ENCODE measurements around the gene ARFGAP3. TPM values are rescaled to one million over a fixed set of nuclear protein-coding genes. Genes with fewer than 3 reads are reported as not detected.

Gene ARFGAP3
- total RNA-seq, 1 experiment from 2014 or later, result 16.9 TPM

DNA sequence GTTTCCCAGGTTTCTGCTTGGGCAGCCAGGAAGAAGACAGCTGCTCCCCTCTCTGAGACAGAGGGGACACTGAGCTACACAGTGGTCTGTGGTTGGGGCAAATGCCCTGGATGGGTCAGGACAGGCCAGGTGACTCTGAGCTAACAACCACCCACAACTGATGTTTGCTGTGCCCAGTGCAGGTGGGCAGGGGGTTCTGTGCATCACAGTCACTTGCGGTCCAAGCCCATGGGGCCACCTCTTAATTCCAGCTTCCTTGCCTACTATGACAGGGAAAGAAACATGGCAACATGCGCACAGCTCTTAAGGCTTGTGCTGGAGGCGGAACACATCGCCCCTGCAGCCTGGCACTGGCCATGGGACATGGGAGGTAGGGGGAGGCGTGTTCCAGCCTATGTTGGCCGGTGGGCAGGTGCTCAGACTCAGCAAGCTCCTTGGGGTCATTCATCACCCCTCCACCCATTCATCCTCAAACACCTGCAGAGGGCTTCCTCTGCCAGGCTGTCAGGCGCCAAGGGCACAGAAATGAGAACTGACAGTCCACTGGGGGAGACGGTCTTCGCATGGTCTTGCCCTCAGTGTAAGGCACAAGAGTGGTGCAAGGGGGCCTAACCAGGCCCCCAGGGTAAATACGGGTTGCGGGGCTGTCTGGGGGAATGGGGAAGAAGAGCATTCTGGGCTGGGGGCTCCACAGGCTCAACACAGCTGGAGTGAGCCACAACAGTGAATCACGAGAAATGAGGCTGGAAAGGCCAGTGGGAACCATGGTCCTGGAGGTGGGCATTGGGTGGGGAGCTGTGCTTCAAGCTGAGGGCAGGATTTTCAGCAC is 55.6 kb downstream of the ARFGAP3 start:
- no peak overlapping the region; the same call in 1 of the 2 replicates for H3K27ac Mint-ChIP-seq
- H3K27me3 Mint-ChIP-seq (ENCODE audit: low read depth), result no peaks in the 10 kb centered on the region
- ATAC-seq, result no peak
- H3K9me3 Mint-ChIP-seq, result no peaks in the 10 kb centered on the region
- H3K4me3 Mint-ChIP-seq, result no peak overlapping the region
- ChIA-PET POLR2A (interaction anchor here (0.6 to 0.7 kb wide), 2 partner anchors 41 to 247 kb away, joined by 3 read pairs; no protein-coding TSS in a partner anchor), CTCF (interaction anchor here (1.4 to 2.4 kb wide), 5 partner anchors 18 to 259 kb away, joined by 3 to 11 read pairs (median 4); partner anchors contain the start of gene CYB5R3)
- no peak for DNase-seq (ENCODE audit: low spot score)
- H3K36me3 Mint-ChIP-seq, result no peaks in the 10 kb centered on the region
- peaks cover 26% of the 10 kb centered on the region for H3K4me1 Mint-ChIP-seq
- TF ChIP-seq CBFB (CRISPR knock-in tag; IDR thresholded peaks at IDR 0.05; ENCODE audit: low read depth), result no peak
- TF ChIP-seq NR2C2 (CRISPR knock-in tag; IDR thresholded peaks at IDR 0.05), result no peak
- TF ChIP-seq, protein P1, sequence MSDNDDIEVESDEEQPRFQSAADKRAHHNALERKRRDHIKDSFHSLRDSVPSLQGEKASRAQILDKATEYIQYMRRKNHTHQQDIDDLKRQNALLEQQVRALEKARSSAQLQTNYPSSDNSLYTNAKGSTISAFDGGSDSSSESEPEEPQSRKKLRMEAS (CRISPR knock-in tag; IDR thresholded peaks at IDR 0.05), result no peak
- TF ChIP-seq, protein P2, sequence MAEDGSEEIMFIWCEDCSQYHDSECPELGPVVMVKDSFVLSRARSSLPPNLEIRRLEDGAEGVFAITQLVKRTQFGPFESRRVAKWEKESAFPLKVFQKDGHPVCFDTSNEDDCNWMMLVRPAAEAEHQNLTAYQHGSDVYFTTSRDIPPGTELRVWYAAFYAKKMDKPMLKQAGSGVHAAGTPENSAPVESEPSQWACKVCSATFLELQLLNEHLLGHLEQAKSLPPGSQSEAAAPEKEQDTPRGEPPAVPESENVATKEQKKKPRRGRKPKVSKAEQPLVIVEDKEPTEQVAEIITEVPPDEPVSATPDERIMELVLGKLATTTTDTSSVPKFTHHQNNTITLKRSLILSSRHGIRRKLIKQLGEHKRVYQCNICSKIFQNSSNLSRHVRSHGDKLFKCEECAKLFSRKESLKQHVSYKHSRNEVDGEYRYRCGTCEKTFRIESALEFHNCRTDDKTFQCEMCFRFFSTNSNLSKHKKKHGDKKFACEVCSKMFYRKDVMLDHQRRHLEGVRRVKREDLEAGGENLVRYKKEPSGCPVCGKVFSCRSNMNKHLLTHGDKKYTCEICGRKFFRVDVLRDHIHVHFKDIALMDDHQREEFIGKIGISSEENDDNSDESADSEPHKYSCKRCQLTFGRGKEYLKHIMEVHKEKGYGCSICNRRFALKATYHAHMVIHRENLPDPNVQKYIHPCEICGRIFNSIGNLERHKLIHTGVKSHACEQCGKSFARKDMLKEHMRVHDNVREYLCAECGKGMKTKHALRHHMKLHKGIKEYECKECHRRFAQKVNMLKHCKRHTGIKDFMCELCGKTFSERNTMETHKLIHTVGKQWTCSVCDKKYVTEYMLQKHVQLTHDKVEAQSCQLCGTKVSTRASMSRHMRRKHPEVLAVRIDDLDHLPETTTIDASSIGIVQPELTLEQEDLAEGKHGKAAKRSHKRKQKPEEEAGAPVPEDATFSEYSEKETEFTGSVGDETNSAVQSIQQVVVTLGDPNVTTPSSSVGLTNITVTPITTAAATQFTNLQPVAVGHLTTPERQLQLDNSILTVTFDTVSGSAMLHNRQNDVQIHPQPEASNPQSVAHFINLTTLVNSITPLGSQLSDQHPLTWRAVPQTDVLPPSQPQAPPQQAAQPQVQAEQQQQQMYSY (CRISPR knock-in tag; IDR thresholded peaks at IDR 0.05), result no peak
- TF ChIP-seq, protein P3, sequence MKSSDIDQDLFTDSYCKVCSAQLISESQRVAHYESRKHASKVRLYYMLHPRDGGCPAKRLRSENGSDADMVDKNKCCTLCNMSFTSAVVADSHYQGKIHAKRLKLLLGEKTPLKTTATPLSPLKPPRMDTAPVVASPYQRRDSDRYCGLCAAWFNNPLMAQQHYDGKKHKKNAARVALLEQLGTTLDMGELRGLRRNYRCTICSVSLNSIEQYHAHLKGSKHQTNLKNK (CRISPR knock-in tag; IDR thresholded peaks at IDR 0.05), result no peak
- no peak for TF ChIP-seq FOXK1 (CRISPR knock-in tag; IDR thresholded peaks at IDR 0.05)
- TF ChIP-seq TP53 (CRISPR knock-in tag; IDR thresholded peaks at IDR 0.05), result no peak
- no peak for TF ChIP-seq PRRX2 (CRISPR knock-in tag; IDR thresholded peaks at IDR 0.05)
- TF ChIP-seq, protein P4, sequence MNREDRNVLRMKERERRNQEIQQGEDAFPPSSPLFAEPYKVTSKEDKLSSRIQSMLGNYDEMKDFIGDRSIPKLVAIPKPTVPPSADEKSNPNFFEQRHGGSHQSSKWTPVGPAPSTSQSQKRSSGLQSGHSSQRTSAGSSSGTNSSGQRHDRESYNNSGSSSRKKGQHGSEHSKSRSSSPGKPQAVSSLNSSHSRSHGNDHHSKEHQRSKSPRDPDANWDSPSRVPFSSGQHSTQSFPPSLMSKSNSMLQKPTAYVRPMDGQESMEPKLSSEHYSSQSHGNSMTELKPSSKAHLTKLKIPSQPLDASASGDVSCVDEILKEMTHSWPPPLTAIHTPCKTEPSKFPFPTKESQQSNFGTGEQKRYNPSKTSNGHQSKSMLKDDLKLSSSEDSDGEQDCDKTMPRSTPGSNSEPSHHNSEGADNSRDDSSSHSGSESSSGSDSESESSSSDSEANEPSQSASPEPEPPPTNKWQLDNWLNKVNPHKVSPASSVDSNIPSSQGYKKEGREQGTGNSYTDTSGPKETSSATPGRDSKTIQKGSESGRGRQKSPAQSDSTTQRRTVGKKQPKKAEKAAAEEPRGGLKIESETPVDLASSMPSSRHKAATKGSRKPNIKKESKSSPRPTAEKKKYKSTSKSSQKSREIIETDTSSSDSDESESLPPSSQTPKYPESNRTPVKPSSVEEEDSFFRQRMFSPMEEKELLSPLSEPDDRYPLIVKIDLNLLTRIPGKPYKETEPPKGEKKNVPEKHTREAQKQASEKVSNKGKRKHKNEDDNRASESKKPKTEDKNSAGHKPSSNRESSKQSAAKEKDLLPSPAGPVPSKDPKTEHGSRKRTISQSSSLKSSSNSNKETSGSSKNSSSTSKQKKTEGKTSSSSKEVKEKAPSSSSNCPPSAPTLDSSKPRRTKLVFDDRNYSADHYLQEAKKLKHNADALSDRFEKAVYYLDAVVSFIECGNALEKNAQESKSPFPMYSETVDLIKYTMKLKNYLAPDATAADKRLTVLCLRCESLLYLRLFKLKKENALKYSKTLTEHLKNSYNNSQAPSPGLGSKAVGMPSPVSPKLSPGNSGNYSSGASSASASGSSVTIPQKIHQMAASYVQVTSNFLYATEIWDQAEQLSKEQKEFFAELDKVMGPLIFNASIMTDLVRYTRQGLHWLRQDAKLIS (CRISPR knock-in tag; IDR thresholded peaks at IDR 0.05; ENCODE audit: borderline replicate concordance), result no peak
- TF ChIP-seq ZNF423 (CRISPR knock-in tag; IDR thresholded peaks at IDR 0.05), result no peak
- TF ChIP-seq, protein P5, sequence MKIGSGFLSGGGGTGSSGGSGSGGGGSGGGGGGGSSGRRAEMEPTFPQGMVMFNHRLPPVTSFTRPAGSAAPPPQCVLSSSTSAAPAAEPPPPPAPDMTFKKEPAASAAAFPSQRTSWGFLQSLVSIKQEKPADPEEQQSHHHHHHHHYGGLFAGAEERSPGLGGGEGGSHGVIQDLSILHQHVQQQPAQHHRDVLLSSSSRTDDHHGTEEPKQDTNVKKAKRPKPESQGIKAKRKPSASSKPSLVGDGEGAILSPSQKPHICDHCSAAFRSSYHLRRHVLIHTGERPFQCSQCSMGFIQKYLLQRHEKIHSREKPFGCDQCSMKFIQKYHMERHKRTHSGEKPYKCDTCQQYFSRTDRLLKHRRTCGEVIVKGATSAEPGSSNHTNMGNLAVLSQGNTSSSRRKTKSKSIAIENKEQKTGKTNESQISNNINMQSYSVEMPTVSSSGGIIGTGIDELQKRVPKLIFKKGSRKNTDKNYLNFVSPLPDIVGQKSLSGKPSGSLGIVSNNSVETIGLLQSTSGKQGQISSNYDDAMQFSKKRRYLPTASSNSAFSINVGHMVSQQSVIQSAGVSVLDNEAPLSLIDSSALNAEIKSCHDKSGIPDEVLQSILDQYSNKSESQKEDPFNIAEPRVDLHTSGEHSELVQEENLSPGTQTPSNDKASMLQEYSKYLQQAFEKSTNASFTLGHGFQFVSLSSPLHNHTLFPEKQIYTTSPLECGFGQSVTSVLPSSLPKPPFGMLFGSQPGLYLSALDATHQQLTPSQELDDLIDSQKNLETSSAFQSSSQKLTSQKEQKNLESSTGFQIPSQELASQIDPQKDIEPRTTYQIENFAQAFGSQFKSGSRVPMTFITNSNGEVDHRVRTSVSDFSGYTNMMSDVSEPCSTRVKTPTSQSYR (CRISPR knock-in tag; IDR thresholded peaks at IDR 0.05), result no peak
- TF ChIP-seq, protein P6, sequence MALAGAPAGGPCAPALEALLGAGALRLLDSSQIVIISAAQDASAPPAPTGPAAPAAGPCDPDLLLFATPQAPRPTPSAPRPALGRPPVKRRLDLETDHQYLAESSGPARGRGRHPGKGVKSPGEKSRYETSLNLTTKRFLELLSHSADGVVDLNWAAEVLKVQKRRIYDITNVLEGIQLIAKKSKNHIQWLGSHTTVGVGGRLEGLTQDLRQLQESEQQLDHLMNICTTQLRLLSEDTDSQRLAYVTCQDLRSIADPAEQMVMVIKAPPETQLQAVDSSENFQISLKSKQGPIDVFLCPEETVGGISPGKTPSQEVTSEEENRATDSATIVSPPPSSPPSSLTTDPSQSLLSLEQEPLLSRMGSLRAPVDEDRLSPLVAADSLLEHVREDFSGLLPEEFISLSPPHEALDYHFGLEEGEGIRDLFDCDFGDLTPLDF (CRISPR knock-in tag; IDR thresholded peaks at IDR 0.05), result no peak
- TF ChIP-seq ESRRA (CRISPR knock-in tag; IDR thresholded peaks at IDR 0.05; ENCODE audit: borderline replicate concordance), result no peak
- no peak for TF ChIP-seq SMAD3 (CRISPR knock-in tag; IDR thresholded peaks at IDR 0.05; ENCODE audit: borderline replicate concordance)
- TF ChIP-seq ATF1 (CRISPR knock-in tag; IDR thresholded peaks at IDR 0.05), result no peak

Data from WTC11 (cell line).